Activated naive CD4-positive, alpha-beta T cell treated with Interleukin-2 at 50 U/mL for 16 hours (primary cell): Measurements from ENCODE around the gene FXYD3.

ENCODE experiments used
- DNase-seq: peaks from one replicate; pipeline ENCODE4 v3.0.0-alpha.2; 2020

Gene FXYD3

DNA sequence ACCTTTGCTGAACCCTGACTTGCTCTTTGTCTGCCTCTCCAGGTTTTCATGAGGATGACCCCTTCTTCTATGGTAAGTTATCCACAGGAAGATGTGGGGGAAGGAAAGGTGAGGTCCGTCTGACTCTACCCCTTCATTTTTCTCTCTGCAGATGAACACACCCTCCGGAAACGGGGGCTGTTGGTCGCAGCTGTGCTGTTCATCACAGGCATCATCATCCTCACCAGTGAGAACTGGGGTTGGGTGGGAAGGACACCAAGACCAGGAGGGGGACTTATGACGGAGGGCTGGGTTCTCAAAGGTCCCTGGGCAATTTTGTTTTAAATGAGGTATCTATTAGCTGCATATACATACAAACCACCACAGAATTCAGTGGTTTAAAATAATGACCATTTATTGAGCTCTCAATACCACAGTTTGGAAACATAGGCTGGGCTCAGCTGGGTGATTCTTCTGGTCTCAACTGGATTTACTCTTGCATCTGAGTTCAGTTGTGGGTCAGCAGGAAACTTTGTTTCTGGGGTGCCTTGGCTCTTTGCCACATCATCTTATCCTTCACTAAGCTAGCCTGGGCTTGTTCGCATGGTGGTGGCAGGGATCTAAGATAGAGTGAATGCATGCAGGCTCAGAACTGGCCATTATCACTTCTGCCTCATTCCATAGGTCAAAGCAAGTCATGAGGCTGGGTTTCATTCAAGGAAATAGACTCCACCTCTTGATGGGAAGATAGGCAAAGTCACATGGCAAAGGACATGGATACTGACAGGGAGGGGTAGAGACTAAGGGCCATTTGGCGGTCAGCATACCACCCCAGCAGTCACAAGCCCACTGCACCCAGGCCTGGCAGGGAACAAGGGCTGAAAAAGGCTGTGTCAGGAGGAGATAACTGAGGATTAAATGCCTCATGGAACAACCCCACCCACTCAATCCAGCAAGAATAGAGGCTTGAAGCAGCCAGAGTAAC lies 50.8 kb downstream of the FXYD3 start:
- DNase-seq: no peak

GRCh38 chr19:35167251-35168119 lies 51.9 kb downstream of the FXYD3 start:
- DNase-seq: no peak

- DNase-seq: no peak
These were observed 52.6 kb downstream of the FXYD3 start for GRCh38 chr19:35168196-35168595.

DNA sequence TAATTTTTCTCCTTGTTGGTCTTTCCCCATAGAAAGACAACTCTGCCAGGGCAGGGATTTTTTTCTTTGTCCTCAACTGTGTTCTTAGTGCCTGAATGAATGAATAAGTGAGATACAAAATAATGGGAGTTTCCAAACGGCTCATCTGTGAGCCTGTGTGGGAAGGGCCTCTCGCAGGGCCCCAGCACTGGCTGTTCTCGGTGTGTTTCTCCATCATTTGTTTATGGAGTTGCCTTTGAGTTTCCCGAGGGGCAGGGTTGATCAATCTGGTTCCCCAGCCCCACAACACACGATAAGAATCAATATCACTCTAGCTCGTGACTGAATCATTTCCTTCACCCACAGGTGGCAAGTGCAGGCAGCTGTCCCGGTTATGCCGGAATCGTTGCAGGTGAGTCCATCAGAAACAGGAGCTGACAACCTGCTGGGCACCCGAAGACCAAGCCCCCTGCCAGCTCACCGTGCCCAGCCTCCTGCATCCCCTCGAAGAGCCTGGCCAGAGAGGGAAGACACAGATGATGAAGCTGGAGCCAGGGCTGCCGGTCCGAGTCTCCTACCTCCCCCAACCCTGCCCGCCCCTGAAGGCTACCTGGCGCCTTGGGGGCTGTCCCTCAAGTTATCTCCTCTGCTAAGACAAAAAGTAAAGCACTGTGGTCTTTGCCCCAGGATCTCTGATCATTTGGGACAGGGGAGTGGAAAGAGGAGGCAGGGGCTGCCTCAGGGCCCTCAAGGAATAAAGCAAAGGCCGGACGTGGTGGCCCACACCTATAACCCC lies 53.8 kb downstream of the FXYD3 start:
- DNase-seq: peak; percentile 31

- no peak for DNase-seq
These were observed 54.9 kb downstream of the FXYD3 start for GRCh38 chr19:35170359-35171061.

DNA sequence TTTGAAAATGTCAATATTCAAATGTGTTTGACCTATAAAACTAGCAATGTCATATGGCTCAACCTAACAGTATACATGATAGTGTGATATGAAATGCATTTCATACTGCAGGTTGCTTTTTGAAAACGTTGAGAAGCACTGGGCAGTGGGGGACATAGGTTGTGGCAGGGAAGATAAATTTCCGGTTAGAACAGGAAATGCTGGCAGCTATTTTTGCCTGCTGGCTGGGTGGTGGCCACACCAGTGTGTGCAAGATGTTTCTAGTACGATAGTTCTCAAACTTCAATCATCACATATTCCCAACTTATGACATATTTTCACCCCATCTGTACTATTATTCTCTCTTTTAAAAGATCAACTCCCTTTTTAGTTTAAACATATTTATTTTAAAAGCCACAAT lies 56.1 kb downstream of the FXYD3 start:
- no peak for DNase-seq
